GM23248 (cell line): ENCODE results near the gene CCDC73. TPM values are rescaled to one million over a fixed set of nuclear protein-coding genes. Genes with fewer than 3 reads are reported as not detected.

Source experiments
- DNase-seq: peaks from one replicate; pipeline ENCODE4 v3.0.0-alpha.2; 2015
- H2AFZ ChIP-seq: fragments of 200-600 bp; sonication (generic); 2 replicates; pipeline ENCODE4 v1.6.1; 2016; ENCODE audit warnings: antibody characterized with exemption
- H3F3A ChIP-seq: fragments of 200-600 bp; sonication (generic); 2 replicates; pipeline ENCODE4 v1.6.1; 2016; ENCODE audit warnings: mild to moderate bottlenecking, antibody characterized with exemption, mixed run types; ENCODE audit not compliant: insufficient read depth
- H3K27ac ChIP-seq: fragments of 200-600 bp; sonication (generic); 2 replicates; pipeline ENCODE4 v1.5.1; 2016; ENCODE audit warnings: mild to moderate bottlenecking
- H3K27me3 ChIP-seq: fragments of 200-600 bp; sonication (generic); replicated peaks from 2 replicates; pipeline ENCODE4 v1.6.1; 2016; ENCODE audit warnings: mild to moderate bottlenecking; ENCODE audit not compliant: insufficient read depth
- H3K36me3 ChIP-seq: fragments of 200-600 bp; sonication (generic); 2 replicates; pipeline ENCODE4 v1.6.1; 2016; ENCODE audit warnings: low read depth, mild to moderate bottlenecking
- H3K4me1 ChIP-seq: fragments of 200-600 bp; sonication (generic); 2 replicates; pipeline ENCODE4 v1.6.1; 2016; ENCODE audit warnings: mild to moderate bottlenecking; ENCODE audit not compliant: insufficient read depth
- H3K4me2 ChIP-seq: fragments of 200-600 bp; sonication (generic); one replicate; pipeline ENCODE4 v1.6.1; 2016; ENCODE audit warnings: mild to moderate bottlenecking; ENCODE audit not compliant: unreplicated experiment
- H3K4me3 ChIP-seq: fragments of 200-600 bp; sonication (generic); 2 replicates; pipeline ENCODE4 v1.5.1; 2016; ENCODE audit warnings: mild to moderate bottlenecking
- H3K79me2 ChIP-seq: fragments of 200-600 bp; sonication (generic); 2 replicates; pipeline ENCODE4 v1.6.1; 2016; ENCODE audit warnings: mild to moderate bottlenecking; ENCODE audit not compliant: insufficient read depth
- H3K9ac ChIP-seq: fragments of 200-600 bp; sonication (generic); 2 replicates; pipeline ENCODE4 v1.6.1; 2016; ENCODE audit warnings: mild to moderate bottlenecking
- H3K9me2 ChIP-seq: fragments of 200-600 bp; sonication (generic); 2 replicates; pipeline ENCODE4 v1.6.1; 2016; ENCODE audit warnings: mixed run types, mild to moderate bottlenecking, moderate library complexity; ENCODE audit not compliant: insufficient read depth
- H3K9me3 ChIP-seq: fragments of 200-600 bp; sonication (generic); one replicate; pipeline ENCODE4 v1.6.1; 2017; ENCODE audit warnings: low read depth
- H4K20me1 ChIP-seq: fragments of 200-600 bp; sonication (generic); 2 replicates; pipeline ENCODE4 v1.6.0; 2016; ENCODE audit not compliant: insufficient read depth
- EZH2 ChIP-seq: fragments of 200-600 bp; sonication (generic); IDR thresholded peaks from 2 replicates; pipeline ENCODE4 v1.6.1; 2018; ENCODE audit warnings: antibody characterized with exemption, mild to moderate bottlenecking; ENCODE audit not compliant: insufficient read depth, poor library complexity, severe bottlenecking
- EZH2phosphoT487 ChIP-seq: fragments of 200-600 bp; sonication (generic); IDR thresholded peaks from 2 replicates; pipeline ENCODE4 v1.6.1; 2018; ENCODE audit warnings: antibody characterized with exemption, moderate library complexity, mild to moderate bottlenecking, low read depth; ENCODE audit not compliant: insufficient read depth
- WGBS, 2 experiments: methylation state at CpG; one replicate each; pipeline ENCODE4 v1.1.6; 2015 to 2017; ENCODE audit warnings: low lambda C conversion rate in 2 of 2, low coverage in 1 of 2; ENCODE audit errors: missing lambda C conversion rate in 2 of 2; 5-methylcytosine and 5-hydroxymethylcytosine counted together
- in situ Hi-C: fragments of 300-500 bp; cut with MboI; formaldehyde crosslinking; loops from 2 replicates; pipeline ENCODE4 v1.15.0; 2020
- polyA plus RNA-seq: library from polyadenylated mRNA; unstranded; fragments of >200 nt; fragmentation: Nextera tagmentation; extraction: Ambion mirVana; gene quantifications from 2 replicates; pipeline ENCODE4 v1.2.1, GENCODE V29; 2016
- total RNA-seq: library from RNA; depleted of rRNA; stranded (reverse); fragments of >200 nt; shearing (Covaris generic); gene quantifications from 2 replicates; pipeline ENCODE4 v1.2.3, GENCODE V29; 2014

Gene CCDC73
- total and polyA plus RNA-seq, 2 experiments from 2014 or later, result not detected

DNA sequence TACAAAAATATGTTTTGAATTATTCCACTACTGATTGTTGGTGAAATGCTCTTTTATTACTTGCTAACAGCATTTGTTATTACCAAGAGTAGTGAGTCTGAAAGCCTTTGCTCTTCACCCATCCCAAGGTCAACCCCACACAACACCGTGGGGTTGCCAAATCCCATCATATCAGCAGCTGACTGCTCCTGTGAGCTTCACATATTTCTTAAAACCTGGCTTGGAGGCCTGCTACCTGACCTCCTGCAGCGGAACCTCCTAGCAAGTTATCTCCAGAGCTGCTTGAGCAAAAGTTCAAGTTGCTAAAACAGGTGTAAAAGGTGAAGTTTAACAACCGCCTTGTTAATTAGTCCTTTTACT lies 230.9 kb downstream of the CCDC73 start:
- Histone ChIP-seq H3K9ac (no peak overlapping the region), H3K4me2 (no peak overlapping the region), H3K36me3 (no peaks in the 10 kb centered on the region), H3K9me2 (no peaks in the 10 kb centered on the region), H3K9me3 (no peaks in the 10 kb centered on the region), H3K27ac (no peak overlapping the region), H4K20me1 (no peaks in the 10 kb centered on the region), H2AFZ (no peak overlapping the region), H3K27me3 (no peaks in the 10 kb centered on the region), H3F3A (no peaks in the 10 kb centered on the region), H3K4me1 (no peaks in the 10 kb centered on the region), H3K79me2 (no peaks in the 10 kb centered on the region), H3K4me3 (no peak overlapping the region)
- DNase-seq, result no peak
- no peak for TF ChIP-seq EZH2
- TF ChIP-seq EZH2phosphoT487, result no peak
- in situ Hi-C loops, result no loop called here
- WGBS, 2 experiments, result 48% methylated on average over 3 of the region's 3 CpGs

DNA sequence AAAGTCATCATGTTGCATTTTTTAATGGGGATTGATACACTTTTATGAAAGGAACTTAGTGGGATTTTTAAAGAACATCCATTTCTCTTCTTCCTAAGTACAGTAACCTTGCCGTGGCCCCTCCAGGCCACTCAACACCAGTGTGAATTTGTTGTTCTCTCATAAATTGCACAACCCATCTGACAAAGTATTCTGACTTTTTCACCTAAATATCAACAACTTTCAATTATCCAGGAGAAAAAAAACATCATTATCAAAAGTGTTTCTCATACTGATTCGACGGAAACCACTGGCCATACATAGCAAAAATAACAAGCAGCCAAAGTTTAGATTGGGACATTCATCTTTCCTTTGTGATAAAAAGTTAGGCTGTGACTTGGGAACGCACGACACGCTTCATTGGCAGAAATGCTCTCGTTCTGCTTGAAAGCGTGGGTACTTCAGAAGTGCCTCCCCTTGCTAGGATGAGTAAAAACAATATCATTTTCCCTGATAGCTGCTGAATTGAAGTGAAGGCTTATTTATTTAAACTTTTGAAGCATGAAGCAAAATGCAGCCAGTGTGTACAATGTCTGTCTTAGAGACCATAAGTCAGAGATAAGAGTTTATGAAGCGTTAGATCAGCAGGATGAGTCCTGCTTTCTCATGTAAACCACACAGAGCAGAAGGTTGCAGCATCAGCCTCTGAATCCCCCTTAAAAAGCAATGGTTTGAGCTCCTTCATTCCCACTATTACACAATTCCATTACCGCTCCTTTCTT lies 231.4 kb downstream of the CCDC73 start:
- H3K4me2 ChIP-seq, result no peak overlapping the region
- H2AFZ ChIP-seq, result no peak overlapping the region
- H3K4me3 ChIP-seq, result no peak overlapping the region
- no peak for DNase-seq
- in situ Hi-C loops, result no loop called here
- no peaks in the 10 kb centered on the region for H3F3A ChIP-seq
- H3K36me3 ChIP-seq, result no peaks in the 10 kb centered on the region
- no peaks in the 10 kb centered on the region for H3K9me2 ChIP-seq
- no peaks in the 10 kb centered on the region for H3K9me3 ChIP-seq
- no peak overlapping the region for H3K9ac ChIP-seq
- no peaks in the 10 kb centered on the region for H3K27me3 ChIP-seq
- no peak for TF ChIP-seq EZH2
- no peaks in the 10 kb centered on the region for H3K79me2 ChIP-seq
- WGBS, 2 experiments, result 33 to 38% methylated on average over 10 of the region's 10 CpGs
- no peak overlapping the region for H3K27ac ChIP-seq
- no peaks in the 10 kb centered on the region for H3K4me1 ChIP-seq
- H4K20me1 ChIP-seq, result no peaks in the 10 kb centered on the region

DNA sequence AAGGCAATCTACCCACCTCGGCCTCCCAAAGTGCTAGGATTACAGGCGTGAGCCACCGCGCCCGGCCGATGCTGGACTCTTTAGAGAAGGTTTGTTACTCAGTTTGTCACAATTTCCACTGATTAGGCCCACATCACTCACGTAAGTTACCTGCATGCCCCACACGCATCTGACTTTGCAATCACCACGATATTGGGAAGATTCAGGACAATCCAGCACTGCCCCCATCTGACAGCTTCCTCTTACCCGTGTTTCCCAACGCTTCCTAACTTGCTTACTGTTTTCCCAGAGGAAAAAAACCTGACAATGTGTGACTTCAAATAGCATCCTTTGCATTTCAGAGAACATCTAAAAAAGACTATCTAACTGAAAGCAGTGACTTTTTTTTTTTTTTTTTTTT lies 232.6 kb downstream of the CCDC73 start:
- H3K4me3 ChIP-seq, result no peak overlapping the region
- no peak overlapping the region for H2AFZ ChIP-seq
- H3K27ac ChIP-seq, result no peak overlapping the region
- in situ Hi-C loops, result no loop called here
- H3K9me3 ChIP-seq, result no peaks in the 10 kb centered on the region
- DNase-seq, result no peak
- no peaks in the 10 kb centered on the region for H4K20me1 ChIP-seq
- no peak overlapping the region for H3K4me2 ChIP-seq
- no peaks in the 10 kb centered on the region for H3K4me1 ChIP-seq
- H3K36me3 ChIP-seq, result no peaks in the 10 kb centered on the region
- no peak for TF ChIP-seq EZH2phosphoT487
- TF ChIP-seq EZH2, result no peak
- no peaks in the 10 kb centered on the region for H3K79me2 ChIP-seq
- H3K9me2 ChIP-seq, result no peaks in the 10 kb centered on the region
- no peaks in the 10 kb centered on the region for H3K27me3 ChIP-seq
- H3F3A ChIP-seq, result no peaks in the 10 kb centered on the region
- H3K9ac ChIP-seq, result no peak overlapping the region
- WGBS, 2 experiments, result 60 to 61% methylated on average over 11 of the region's 11 CpGs

DNA sequence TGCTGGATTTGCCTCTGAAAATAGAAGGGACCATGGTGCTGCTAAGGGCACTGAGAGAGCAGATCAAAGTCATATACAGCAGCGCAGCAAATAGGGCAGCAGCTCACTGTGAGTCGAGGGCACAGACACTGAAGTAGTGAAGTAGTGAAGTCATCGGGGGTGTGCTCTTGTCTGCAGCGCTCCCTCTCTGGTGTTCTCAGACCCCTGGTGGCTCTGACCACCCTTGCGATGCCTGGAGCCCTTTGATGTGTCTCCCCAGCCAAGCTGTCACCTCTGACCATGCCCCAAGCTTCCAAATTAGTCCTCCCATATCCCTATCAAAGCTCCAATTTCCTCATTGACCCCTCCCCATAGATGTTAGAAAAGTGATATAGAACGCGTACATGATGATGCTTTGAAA lies 238.6 kb downstream of the CCDC73 start:
- H3K4me1 ChIP-seq, result no peaks in the 10 kb centered on the region
- WGBS, 2 experiments, result 33 to 36% methylated on average over 7 of the region's 7 CpGs
- H3K9me3 ChIP-seq, result no peaks in the 10 kb centered on the region
- no peaks in the 10 kb centered on the region for H3K79me2 ChIP-seq
- in situ Hi-C loops, result no loop called here
- H3K9me2 ChIP-seq, result no peaks in the 10 kb centered on the region
- TF ChIP-seq EZH2phosphoT487 (no peak), EZH2 (no peak)
- no peak overlapping the region for H3K4me3 ChIP-seq
- H3K27ac ChIP-seq, result no peak overlapping the region
- H4K20me1 ChIP-seq, result no peaks in the 10 kb centered on the region
- H3K27me3 ChIP-seq, result no peaks in the 10 kb centered on the region; the same call in 1 of the 2 replicates
- no peaks in the 10 kb centered on the region for H3F3A ChIP-seq
- H3K9ac ChIP-seq, result no peak overlapping the region
- H3K36me3 ChIP-seq, result no peaks in the 10 kb centered on the region
- no peak overlapping the region for H3K4me2 ChIP-seq
- DNase-seq, result no peak
- no peak overlapping the region for H2AFZ ChIP-seq
